NCI-H2107 (cell line): Measurements from ENCODE around the gene DDB1.

Experiments used
- DNase-seq: peaks from one replicate; lab custom pipeline; 2025; lab: John Stamatoyannopoulos, UW

Gene DDB1

DNA sequence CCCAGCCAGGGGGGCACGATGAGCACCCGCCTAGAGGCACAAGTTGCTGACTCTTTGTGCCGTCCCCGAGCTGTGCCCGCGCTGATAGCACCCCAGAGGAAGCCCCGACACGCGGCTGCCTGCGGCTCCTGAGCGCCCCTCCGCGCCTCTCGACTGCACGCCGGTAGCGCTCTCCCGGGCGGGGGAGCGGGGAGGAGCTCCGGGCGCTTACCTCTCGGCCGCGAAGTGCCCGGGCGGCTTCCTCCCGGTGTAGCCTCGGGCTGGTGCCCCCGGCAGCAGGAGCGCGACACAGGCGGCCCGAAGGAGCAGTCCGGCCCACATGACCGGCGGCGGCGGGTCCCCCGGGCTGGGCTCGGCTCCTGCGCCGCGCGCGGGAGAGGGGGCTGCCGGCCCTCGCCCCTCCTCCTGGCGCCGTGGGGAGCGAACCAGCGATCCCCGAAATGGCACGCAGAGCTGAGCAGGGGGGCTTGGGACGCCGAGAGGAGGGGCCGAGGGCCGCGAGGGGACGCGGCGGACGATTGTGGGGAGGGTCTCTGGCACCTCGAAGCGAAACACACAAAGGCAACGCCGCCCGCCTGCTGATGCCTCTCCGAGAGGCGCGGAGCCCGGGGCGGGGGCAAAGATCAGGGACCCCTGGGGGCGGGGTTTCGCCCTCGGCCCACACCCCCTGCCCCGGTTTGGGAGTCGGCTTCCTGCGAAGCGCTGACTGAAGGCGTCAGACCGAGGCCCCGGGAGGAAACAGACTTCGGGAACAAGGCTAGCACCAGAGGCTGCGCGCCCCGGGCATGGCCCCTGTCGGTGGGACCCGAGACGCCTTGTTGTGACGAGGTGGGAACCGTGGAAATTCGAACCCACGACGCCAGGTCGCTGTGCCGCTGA is 37.9 kb downstream of the DDB1 start, which contains the start of gene VWCE:
Gene VWCE (minus strand): TSS at position 600 of the 879 bp plus-strand sequence. CDS start 279 bp downstream, at position 321.
- DNase-seq = peak; percentile 37

DNA sequence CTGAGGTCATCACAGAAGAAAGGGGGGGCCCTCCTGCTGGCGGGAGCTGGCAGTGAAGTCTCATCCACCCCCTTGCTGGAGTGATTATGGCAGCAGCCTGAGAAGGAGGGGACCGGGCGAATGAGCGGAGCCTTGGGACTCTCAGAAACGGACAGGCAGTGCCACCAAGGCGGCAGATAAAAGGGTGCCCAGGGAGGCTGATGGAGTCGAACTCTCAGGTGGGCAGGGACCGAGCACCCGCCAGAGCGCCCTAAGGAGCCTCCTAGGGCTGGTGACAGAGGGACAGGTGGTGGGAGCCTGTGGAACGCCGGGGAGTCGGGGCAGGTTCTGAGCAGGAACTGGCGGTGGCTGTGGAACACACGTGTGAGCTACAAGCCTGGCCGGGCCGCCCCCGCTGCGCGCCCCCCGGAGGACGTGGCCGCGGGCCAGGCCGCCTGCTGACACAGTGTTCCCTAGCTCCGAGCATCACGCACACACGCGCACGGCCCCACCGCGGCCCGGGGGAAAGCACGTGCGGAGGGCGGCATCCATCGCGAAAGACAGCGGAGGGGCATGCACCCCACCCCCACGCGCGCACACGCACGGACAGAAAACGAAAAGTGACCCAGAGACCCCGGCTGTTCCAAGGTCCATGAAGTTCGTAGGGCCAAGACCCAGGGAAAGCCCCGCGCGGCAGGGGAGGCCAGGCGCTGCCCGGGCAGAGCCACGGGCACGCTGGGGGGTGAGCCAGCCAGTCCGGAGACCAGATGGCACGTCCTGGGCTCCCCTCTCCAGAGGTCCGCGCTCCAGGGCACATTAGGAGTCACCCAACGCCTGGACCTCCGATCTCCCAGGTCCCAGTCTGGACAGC is 38.8 kb downstream of the DDB1 start:
- DNase-seq = no peak

DNA sequence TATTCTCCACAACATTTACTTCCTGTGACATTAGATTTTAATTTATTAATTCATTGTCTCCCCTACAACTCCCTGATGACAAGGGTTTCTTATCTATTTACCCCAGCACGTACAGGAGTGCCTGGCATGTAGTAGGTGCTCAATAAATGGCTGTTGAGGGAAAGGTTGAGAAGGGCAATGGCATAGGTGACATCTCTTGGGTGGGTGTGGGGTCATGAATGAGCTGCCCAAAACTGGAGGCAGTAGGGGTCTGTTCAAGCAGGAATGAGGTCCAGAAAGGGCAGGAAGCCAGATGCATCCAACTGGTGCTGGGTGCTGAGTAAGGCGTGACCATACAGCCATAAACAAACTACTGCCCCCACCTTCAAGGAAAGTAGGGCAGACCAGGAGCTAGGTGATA is 40.5 kb downstream of the DDB1 start:
- DNase-seq = no peak

DNA sequence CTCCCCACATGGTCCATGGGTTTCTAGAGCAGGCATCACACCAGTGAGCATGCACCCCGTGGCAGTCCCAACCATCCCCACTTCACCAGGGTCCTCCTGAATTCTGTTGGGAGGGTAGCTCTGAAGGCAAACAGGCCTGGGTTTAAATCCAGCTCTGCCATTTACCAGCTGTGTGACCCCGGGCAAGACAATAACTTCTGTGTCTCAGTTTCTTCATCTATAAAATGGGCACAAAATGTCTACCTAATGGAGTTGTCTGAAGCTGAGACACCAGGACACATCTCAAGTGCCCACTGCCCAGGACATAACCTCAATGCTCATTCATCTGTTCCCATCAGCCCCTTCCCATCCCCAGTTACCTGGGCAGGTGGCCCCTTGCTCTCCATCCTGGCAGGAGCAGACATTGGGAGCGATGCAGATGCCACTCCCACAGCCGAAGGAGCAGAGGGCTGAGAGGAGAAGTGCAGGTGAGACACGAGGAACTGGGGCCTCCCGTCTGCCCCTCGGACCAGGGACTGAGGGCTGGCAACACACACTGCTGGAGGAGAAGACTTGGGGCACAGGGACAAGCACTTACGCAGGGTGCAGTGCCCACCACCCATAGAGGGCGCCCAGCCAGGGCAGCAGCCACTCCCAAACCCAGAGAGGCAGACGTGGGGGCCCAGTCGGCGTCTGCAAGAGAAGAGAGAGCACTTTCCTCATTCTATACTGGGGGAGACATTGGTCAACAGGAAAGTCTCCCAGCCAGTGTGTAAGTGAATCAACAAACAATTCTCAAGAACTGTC is 41.8 kb downstream of the DDB1 start:
- DNase-seq = no peak

DNA sequence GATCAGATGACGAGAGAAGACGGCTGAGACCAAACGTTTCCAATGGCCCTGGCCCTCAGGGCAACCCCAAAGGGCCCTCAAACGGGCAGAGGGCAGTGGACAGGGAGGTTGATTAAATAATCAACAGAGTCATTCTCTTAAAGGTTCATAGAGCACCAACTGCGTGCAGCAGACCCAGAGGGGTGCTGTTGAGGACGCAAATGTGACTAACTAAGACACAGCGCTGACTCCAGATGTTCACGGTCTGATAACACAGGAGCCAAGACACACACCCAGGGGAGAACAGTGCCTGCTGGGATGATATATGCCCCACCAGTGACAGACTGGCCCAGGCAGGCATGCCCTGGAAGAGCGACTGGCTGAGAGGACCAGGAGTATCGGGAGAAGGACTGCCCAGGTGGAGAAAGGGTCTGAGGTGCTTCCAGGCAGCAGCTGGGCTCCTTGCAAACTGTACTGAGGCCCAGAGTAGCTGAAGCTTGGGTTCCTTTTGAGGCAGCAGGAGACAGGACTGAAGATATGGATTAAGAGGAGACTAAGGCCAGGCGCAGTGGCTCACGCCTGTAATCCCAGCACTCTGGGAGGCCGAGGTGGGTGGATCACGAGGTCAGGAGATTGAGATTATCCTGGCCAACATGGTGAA is 45.4 kb downstream of the DDB1 start:
- DNase-seq = no peak

DNA sequence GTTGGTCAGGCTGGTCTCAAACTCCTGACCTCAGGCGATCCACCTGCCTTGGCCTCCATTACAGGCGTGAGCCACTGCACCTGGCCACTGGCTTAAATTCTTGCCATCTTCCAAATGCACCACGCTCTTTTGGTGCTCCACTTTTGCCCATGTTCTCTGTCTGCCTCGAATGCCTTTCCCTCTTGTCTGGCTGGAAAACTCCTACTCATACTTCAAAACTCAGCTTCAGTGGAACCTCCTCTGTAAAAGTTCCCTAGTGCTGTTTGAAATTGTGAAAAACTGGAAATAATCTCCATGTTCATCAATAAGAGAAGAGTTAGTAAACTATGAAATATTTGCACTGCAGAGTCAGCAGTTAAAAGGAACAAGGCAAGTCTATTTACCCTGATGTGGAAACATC is 49.3 kb downstream of the DDB1 start:
- no peak for DNase-seq

DNA sequence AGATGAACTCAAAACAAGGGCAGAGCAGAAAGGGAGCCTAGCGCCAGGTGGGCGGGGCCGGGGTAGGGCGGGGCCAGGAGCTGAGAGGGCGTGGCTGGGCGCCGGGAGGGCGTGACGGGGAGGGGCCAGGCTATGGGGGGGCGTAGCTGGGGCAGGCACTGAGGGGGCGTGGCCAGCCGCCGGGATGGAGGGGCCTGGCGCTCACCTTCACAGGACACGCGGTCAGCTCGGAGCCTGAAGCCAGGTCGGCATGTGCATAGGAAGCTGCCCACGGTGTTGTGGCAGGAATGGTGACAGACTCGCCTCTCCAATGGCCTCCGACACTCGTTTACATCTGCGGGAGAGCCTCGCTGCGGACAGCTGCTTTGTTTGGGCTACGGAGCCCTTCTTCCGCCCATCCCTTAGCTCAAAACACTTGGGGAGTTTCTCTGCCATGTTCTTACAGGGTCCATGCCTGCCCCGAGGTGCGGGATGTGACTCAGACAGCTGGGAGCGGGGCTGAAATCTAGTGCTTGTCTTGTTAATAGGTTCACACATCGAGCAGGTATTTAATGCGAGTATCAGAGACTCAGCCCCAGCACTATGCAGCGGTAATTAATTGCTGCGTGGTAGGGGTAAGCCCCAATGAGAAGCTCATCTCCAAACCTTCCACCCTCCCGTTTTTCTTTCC is 51.2 kb downstream of the DDB1 start:
- DNase-seq = no peak

DNA sequence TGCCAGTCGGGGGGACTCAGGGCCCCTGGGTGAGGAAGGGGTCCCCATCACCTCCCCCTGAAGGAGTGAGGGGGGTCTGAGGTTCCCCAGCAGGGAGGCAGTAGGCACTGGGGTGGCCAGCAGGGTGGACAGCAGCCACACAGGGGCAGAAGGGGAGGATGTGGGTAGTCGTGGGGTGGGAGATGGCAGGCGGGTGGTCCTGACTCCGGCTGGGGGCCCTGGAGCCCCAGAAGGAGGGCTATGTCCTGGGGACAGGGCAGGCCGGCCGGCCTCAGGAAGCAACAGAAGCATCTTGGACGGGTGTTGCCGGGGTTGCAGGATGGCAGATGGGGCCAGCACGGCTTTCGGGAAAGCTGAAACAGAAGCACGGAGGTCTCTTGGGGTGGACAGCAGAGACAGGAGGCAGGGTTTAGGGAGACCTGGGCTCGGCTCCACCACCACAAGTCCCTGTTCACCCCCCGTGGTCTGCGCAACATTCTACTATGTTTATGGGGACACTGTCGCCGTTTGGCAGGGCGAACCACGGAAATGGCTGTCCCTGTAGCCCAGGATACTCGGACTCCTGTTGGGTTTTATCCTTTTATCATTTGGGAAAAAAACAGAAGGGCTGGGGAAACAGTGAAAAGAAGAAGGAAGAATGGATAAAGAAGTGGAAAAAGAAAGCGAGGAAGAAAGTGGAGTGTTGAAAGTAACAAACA is 51.9 kb downstream of the DDB1 start:
- no peak for DNase-seq

DNA sequence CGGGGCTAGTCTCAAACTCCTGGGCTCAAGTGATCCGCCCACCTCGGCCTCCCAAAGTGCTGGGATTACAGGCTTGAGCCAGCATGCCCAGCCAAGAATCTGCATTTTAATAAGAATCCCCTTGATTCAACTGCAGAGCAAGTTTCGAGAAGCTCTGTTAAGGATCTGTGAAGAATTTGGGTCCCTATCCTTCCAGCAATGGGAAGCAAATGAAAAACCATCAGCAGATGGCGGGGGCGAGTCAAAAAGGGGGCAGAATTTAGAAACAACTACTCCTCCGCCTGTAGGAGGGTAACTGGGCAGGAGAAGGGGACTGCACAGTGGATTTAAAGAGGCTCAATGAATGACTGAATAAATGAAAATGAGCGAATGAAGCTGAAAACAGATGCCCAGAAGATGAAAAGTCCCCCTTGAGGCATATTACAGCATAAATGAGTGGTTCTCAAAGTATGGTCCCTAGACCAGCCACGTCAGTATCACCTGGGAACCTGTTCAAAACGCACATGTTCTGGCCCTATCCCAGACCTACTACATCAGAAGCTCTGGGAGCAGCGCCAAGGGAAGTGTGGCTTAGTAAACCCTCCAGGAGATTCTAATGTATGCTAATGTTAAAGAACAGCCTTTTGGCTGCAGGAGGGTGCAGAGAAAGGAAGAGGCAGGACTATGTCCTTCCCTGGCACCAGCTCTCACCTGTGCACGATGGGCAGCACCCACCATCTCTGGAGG is 52.8 kb downstream of the DDB1 start:
- no peak for DNase-seq

DNA sequence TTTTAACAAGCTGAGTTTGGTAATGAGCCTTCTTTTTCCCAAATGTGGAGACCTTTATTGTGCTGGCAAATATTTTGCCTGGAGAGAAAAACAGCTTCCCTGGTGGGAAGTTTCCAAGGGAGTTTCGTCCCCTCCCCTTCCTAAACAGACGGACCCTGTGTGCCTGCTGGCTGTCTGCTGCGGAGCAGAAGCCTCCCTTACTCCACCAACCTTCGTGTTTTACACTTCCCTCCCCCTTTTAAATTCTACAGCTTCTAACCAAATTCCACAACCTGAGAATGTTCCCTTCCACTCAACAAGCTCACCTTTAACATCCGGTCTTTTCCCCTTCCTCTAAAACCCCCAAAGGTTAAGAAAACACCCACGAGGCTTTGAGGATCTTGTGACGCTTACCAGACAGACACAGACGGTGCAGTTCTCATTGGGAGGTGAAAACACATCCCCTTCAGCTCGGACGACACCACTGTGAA is 54.9 kb downstream of the DDB1 start:
- no peak for DNase-seq

DNA sequence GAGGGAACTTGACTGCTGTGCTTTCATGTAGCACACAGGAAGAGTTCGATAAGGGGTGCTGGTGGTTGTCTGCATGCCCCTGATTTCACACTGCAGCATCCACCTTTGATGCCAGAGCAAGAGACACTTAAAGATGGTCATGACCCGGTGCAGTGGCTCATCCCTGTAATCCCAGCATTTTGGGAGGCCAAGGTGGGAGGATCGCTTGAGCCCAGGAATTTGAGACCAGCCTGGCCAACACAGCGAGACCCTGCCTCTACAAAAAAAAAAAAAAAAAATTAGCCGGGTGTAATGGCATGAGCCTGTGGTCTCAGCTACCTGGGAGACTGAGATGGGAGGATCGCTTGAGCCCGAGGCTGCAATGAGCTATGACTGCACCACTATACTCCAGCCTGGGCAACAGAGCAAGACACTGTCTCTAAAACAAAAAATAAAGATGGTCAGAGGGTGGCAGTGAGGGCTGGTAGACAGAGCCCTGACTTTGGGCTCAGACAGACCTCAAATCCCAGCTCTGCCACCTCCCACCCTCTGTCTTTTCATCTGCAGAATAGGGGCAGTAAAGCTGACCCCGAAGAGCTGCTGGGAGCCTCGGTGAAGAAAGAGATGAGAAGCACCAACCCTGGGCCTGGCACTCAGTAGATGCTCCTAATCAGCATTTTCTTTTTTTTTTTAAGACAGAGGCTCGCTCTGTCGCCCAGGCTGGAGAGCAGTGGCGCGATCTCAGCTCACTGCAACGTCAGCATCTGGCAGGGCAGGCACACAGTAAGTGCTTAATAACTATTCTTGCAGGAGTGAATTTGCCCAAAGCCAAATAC is 55.5 kb downstream of the DDB1 start:
- DNase-seq = no peak

DNA sequence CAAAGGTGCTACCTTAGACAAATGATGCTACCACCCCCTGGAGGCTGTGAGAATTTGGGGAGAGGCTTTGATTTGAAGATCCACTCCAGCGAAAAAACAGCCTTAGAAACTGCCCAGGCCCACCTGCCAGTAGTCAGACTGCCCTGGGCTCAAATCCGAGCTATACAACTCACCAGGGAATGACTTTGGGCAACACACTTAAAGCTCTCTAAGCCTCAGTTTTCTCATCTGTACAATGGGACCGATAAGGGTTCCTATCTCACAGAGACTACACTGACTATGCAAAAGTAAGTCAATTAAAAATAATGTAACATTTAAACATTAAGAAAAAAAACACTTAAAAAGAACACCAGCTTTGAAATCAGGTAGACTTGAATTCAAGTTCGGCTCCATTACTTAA is 57.7 kb downstream of the DDB1 start:
- DNase-seq = no peak

DNA sequence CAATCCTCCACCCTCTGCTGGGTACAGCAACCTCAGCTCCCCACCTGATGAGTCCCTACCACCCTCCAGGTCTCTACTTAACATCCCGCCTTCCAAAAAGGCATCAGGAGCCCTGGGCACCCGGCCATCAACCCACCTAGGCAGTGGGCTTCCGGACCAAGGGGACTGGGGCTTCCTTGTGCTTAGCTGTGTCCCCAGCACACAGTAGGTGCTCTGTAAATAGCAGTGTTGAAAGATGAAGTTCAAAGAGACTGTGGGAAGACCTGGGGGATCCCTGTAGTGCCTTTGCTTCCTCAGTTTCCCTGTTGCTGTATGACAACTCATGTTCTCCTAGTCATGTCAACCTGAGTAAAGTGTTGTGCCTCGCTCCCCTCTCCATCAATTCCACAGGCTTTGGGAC is 58.8 kb downstream of the DDB1 start:
- no peak for DNase-seq

DNA sequence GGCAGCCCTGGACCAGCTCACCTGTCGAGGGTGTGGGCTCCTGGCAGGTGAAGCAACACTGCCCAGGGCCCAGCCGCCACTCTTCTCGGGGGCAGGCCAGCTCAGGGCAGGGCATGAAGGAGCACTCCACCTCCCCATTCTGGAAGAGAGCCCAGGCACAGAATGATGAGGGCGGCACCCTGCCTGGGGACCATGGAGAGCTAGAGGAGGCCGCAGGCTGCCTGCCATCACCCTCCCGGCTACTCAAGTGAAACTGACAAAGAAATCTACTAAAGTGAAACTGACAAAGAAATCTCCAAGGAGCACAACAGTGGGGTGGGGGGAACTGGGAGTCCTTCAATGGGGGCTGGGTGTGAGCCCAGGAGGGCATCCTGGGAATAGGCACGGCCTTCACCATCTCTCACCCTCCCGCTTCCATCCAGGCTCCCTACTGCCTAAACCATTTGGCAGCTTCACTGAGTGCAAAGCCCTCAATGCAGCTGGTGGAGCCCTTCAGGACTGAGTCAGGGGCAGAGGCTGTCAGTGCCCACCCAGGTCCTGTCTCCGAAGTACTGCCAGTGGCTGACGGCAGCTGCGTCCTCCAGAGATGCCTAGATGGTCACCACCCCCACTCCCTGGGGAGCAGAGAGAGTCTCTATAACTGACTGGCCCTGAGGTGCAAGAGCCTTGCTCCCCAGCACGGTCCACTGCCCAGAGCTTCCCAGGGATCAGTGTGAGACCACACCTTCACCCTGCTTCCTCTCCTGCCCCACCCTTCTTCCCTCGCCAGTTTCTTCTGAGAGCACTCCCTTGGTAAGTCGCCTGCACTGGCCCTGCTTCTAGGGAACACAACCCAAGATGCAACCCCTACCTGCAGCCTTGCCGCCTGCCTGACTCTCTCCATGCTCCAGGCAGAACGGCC is 59.5 kb downstream of the DDB1 start:
- no peak for DNase-seq

DNA sequence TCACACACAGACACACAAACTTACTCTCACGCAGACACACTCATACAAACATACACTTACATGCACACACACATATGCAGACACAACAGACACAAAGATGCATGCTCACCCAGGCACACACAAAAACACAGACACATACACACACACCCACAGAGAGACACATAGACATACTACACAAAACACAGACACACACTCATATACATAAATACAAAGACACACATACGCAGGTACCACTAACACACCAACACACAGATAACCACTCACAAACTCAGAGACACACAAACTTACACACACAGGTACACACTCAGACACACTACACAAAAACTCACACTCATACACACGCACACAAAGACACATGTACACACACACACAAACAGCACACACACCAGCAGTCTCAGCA is 60.2 kb downstream of the DDB1 start:
- no peak for DNase-seq

DNA sequence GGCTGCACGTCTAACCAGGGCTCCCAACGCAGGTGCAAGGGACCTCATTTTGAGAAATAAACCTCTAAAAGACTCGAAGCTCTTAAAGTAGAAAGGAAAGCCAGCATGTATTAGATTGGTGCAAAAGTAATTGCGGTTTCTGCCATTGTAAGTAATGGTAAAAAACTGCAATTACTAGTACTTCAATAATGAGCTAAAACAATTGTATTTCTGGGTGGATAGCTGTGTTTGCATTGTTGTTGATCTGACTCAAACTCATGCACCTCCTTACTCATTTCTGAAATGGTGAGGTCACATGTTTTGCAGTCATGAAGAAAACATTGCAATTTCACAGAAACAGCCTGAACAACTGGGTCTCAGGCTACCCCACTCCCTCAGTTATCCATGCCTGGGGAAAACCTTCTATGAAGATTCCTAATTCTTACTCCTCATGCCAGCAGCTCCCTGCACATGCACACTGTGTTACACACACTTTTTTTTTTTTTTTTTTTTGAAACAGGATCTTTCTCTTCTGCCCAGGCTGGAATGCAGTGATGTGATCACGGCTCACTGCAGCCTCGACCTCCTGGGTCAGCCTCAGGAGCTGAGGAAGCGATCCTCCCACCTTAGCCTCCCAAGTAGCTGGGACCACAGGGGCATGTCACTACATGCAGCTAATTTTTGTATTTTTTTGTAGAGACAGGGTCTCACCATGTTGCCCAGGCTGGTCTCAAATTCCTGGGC is 62.4 kb downstream of the DDB1 start:
- no peak for DNase-seq

DNA sequence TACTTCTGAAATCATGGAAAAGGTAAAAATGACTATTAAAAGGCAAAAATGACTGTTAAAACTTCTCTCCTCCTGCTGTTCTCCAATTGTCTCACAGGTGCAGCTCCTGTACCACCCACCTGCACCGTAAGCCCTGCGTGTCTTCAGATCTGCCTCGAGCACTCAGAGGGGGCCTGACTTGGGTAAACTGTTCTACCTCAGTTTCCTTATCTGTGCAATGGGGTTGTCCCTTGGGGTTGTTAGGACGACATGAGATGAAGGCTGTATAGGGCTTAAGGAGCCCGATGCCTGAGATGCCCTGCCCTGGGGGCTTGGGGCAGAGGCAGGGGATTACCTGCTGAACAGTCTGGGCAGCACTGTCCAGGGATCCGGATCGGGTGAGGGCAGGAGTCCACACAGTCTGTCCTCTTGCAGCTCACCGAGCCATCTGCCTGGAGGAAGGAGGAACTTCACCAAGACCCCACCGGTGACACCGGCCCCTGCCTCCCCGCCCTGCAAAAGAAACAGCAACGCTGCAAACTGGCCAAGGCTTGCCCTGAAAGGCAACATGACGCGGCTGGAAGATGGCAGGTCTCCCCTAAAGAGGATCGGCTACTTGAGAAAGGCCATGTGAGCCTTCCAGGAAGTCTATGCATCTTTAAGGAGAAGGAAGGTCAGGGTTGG is 64.2 kb downstream of the DDB1 start:
- no peak for DNase-seq
